ENCODE results near the gene GPC4.
"Not testable (repeated sequence)": the region's sequence is repeated elsewhere in the genome, so short reads cannot be mapped to it uniquely, and the experiment has no call there.

Gene GPC4

DNA sequence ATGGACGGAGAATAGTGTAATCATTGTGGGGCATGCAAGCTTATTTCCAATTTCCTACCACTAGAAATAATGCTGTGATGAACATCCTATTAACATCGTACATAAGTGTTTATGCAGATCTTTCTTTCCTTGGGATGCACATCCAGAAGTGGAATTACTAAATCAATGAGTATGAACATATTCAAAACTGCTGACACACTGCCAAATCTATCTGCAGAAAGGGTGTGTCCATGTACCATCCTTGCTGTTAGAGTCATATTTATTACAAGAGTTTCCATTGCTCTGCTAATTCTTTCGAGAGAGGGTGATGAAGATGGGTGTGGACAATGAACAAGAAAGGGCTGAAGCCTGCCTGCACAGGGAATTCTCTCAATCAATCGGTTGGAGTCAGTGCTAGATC, 82.6 kb downstream of the GPC4 start:
- no peak overlapping the region for H3K4me3 ChIP-seq (ENCODE audit: low read length)
- TF ChIP-seq CTCF (conservative IDR thresholded peaks at IDR 0.05; ENCODE audit: low read depth, low read length): no peak
- DNase-seq (ENCODE audit: low read depth): no peak

GRCh38 chrX:133330956-133331355, 84.3 kb downstream of the GPC4 start:
- no peak for TF ChIP-seq CTCF (conservative IDR thresholded peaks at IDR 0.05; ENCODE audit: low read depth, low read length)
- no peak for DNase-seq (ENCODE audit: low read depth)
- no peak overlapping the region for H3K4me3 ChIP-seq (ENCODE audit: low read length)

DNA sequence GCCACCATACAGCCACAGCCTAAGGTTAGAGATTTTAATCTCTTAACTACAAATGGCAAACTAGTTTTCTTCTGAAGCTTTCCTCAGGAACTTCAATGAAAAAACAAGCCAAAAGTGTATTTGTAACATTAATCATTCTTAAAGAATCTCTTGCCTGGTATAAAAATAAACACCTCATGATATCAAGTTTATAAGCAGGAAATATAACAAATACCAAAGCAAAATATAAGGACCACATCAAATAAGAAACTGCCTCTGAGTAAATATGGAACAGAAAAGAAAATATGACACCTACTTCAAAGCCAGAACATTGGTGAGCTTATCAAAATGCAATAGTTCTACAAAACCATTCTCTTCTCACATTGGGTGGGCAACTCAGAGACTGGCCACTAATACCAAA, 89.9 kb downstream of the GPC4 start:
- DNase-seq (ENCODE audit: low read depth): no peak
- TF ChIP-seq CTCF (conservative IDR thresholded peaks at IDR 0.05; ENCODE audit: low read depth, low read length): no peak
- no peak overlapping the region for H3K4me3 ChIP-seq (ENCODE audit: low read length)

GRCh38 chrX:133323431-133323830, 91.9 kb downstream of the GPC4 start:
- H3K4me3 ChIP-seq (ENCODE audit: low read length): no peak overlapping the region

GRCh38 chrX:133322269-133322668, 93.0 kb downstream of the GPC4 start:
- DNase-seq (ENCODE audit: low read depth): not testable (repeated sequence)

More at GRCh38 chrX:133323431-133323830, 91.9 kb downstream of the GPC4 start:
- no peak for TF ChIP-seq CTCF (conservative IDR thresholded peaks at IDR 0.05; ENCODE audit: low read depth, low read length)
- DNase-seq (ENCODE audit: low read depth): no peak

GRCh38 chrX:133321451-133321850, 93.8 kb downstream of the GPC4 start:
- no peak for TF ChIP-seq CTCF (conservative IDR thresholded peaks at IDR 0.05; ENCODE audit: low read depth, low read length)
- no peak for DNase-seq (ENCODE audit: low read depth)
- no peak overlapping the region for H3K4me3 ChIP-seq (ENCODE audit: low read length)

More at GRCh38 chrX:133322269-133322668, 93.0 kb downstream of the GPC4 start:
- not testable (repeated sequence) for H3K4me3 ChIP-seq (ENCODE audit: low read length)

DNA sequence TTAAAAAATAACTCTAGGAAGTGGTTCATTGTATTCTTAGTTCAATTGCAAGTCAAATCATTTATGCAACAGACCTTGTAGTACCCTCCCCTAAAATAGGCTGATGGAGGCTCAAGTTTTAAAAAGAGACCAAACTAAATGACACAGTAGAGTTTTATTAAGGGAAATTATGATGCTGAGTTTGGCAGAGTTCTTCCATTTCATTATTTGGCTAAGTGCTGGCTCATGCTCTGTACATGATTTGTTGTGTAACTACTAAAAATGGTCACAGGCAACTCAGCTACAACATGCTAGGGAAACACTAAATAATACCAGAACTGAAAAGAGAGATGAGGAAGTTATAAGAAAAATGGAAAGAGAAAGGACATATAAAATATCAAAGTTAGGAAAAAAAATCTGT, 101.0 kb downstream of the GPC4 start:
- DNase-seq (ENCODE audit: low read depth): no peak
- no peak for TF ChIP-seq CTCF (conservative IDR thresholded peaks at IDR 0.05; ENCODE audit: low read depth, low read length)
- H3K4me3 ChIP-seq (ENCODE audit: low read length): no peak overlapping the region

GRCh38 chrX:133308499-133308897, 106.8 kb downstream of the GPC4 start:
- TF ChIP-seq CTCF (conservative IDR thresholded peaks at IDR 0.05; ENCODE audit: low read depth, low read length): no peak
- H3K4me3 ChIP-seq (ENCODE audit: low read length): no peak overlapping the region
- DNase-seq (ENCODE audit: low read depth): no peak

Measured in retinal pigment epithelial cell (primary cell).